HG03571 (cell line): ENCODE results near the gene PACC1.
"Not testable (repeated sequence)": the region's sequence is repeated elsewhere in the genome, so short reads cannot be mapped to it uniquely, and the experiment has no call there.

Experiments
- ATAC-seq: cut with Tn5 transposase; IDR thresholded peaks from one replicate; pipeline ENCODE4 v1.9.1; 2021; ENCODE audit not compliant: unreplicated experiment

Gene PACC1

GRCh38 chr1:212344905-212345304 lies 69.8 kb downstream of the PACC1 start:
- no peak for ATAC-seq

- ATAC-seq = no peak
These were observed 73.6 kb downstream of the PACC1 start for GRCh38 chr1:212341090-212341489.

- no peak for ATAC-seq
These were observed 85.6 kb downstream of the PACC1 start for GRCh38 chr1:212329105-212329504.

GRCh38 chr1:212328248-212328647 lies 86.4 kb downstream of the PACC1 start:
- ATAC-seq = no peak

GRCh38 chr1:212326541-212326940 lies 88.1 kb downstream of the PACC1 start:
- no peak for ATAC-seq

DNA sequence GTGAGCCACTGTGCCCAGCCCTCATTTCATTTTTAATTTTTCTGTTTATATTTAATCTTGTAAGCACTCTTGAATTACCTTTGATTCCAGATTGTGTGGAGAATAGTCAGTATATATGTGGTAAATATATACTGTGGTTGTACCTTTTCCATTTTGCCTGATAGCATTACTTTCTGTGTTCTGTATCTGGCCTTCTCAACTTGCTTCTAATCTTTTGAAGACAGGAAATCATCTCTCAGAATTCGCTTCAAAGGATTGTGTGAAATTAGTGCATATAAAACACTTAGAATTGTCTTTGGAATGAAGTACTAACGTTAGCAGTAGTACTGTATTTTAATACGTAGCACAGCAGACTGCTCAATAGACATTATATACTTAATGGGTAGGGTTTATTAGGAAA lies 91.6 kb downstream of the PACC1 start:
- no peak for ATAC-seq

- ATAC-seq = not testable (repeated sequence)
These were observed 93.7 kb downstream of the PACC1 start for GRCh38 chr1:212321031-212321430.

- ATAC-seq = no peak
These were observed 96.8 kb downstream of the PACC1 start for GRCh38 chr1:212317916-212318315.

GRCh38 chr1:212315907-212316306 lies 98.8 kb downstream of the PACC1 start:
- ATAC-seq = no peak

GRCh38 chr1:212315184-212315583 lies 99.5 kb downstream of the PACC1 start:
- ATAC-seq = no peak
